SJCRH30 (cell line): ENCODE data around the gene PHAF1. TPM values are rescaled to one million over a fixed set of nuclear protein-coding genes. Genes with fewer than 3 reads are reported as not detected.
"Not testable (repeated sequence)": the region's sequence is repeated elsewhere in the genome, so short reads cannot be mapped to it uniquely, and the experiment has no call there.

Source experiments
- DNase-seq, 2 experiments: peaks; one replicate each; pipeline ENCODE4 v3.0.0-alpha.2; 2015 to 2020
- H3K27ac ChIP-seq: fragments of 250-450 bp; sonication (Bioruptor Pico); 2 replicates; pipeline ENCODE4 v1.5.1; 2020; ENCODE audit warnings: mild to moderate bottlenecking, moderate library complexity
- H3K27me3 ChIP-seq: fragments of 250-450 bp; sonication (Bioruptor Pico); 2 replicates; pipeline ENCODE4 v1.5.1; 2020; ENCODE audit warnings: mild to moderate bottlenecking, moderate library complexity
- H3K36me3 ChIP-seq: fragments of 250-450 bp; sonication (Bioruptor Pico); 2 replicates; pipeline ENCODE4 v1.5.1; 2020; ENCODE audit warnings: mild to moderate bottlenecking, moderate library complexity
- H3K4me1 ChIP-seq: fragments of 250-450 bp; sonication (Bioruptor Pico); 2 replicates; pipeline ENCODE4 v1.5.1; 2020; ENCODE audit warnings: mild to moderate bottlenecking, moderate library complexity
- H3K4me3 ChIP-seq: fragments of 250-450 bp; sonication (Bioruptor Pico); 2 replicates; pipeline ENCODE4 v1.5.1; 2020; ENCODE audit warnings: mild to moderate bottlenecking, moderate library complexity
- H3K9me3 ChIP-seq: fragments of 250-450 bp; sonication (Bioruptor Pico); replicated peaks from 2 replicates; pipeline ENCODE4 v1.5.1; 2020; ENCODE audit warnings: mild to moderate bottlenecking, moderate library complexity
- total RNA-seq: library from RNA; depleted of rRNA; stranded (reverse); fragments of >200 nt; shearing (Covaris generic); gene quantifications from 2 replicates; pipeline ENCODE4 v1.2.3, GENCODE V29; 2014

Gene PHAF1
- total RNA-seq, 1 experiment from 2014 or later, result 45.2 TPM

DNA sequence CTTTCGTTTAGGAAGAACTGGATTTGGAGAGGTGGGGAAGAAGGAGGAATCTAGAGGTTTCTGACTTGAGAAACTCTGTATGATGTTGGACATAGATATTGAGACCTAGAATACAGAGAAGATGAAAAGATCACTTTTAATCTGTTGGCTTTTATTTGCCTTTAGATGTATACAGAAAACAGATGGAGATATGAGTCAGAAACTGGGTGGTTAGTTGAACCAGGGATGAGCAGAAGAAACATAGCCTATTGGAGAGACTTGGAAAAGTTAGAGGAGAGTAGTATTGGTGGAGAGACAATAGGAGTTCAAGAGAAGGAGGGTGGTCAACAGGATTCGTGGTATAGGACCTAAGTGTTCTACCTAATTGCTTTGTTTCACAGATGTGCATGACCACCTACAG is 5.1 kb downstream of the PHAF1 start:
- no peak overlapping the region for H3K4me3 ChIP-seq
- no peak for DNase-seq
- H3K36me3 ChIP-seq, result peaks cover 3% of the 10 kb centered on the region; the same call in 1 of the 2 replicates
- no peak overlapping the region for H3K27ac ChIP-seq
- H3K9me3 ChIP-seq, result no peaks in the 10 kb centered on the region
- H3K4me1 ChIP-seq, result 0 out of 2 replicates have a peak, but pooled peaks cover 7% of the 10 kb centered on the region
- H3K27me3 ChIP-seq, result no peaks in the 10 kb centered on the region

DNA sequence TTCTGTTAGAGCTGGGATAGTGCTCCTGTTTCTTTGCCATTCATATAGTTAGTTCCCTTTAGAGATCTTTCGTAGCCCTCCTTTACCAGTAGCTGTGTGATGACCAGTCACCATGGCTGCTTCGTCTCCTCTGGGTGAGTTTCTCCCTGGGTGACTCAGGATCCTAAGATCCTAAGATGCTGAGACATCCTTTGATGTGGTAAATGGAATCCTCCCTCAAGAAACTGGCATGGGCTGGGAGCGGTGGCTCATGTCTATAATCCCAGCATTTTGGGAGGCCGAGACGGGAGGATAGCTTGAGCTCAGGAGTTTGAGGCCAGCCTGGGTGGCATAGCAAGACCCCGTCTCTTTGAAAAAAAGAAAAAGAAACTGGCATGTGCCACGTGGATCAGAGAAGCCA is 5.9 kb downstream of the PHAF1 start:
- Histone ChIP-seq H3K27ac (no peak overlapping the region), H3K9me3 (no peaks in the 10 kb centered on the region), H3K4me1 (0 out of 2 replicates have a peak, but pooled peaks cover 6% of the 10 kb centered on the region), H3K36me3 (peaks cover 7% of the 10 kb centered on the region), H3K27me3 (no peaks in the 10 kb centered on the region), H3K4me3 (no peak overlapping the region)
- no peak for DNase-seq

DNA sequence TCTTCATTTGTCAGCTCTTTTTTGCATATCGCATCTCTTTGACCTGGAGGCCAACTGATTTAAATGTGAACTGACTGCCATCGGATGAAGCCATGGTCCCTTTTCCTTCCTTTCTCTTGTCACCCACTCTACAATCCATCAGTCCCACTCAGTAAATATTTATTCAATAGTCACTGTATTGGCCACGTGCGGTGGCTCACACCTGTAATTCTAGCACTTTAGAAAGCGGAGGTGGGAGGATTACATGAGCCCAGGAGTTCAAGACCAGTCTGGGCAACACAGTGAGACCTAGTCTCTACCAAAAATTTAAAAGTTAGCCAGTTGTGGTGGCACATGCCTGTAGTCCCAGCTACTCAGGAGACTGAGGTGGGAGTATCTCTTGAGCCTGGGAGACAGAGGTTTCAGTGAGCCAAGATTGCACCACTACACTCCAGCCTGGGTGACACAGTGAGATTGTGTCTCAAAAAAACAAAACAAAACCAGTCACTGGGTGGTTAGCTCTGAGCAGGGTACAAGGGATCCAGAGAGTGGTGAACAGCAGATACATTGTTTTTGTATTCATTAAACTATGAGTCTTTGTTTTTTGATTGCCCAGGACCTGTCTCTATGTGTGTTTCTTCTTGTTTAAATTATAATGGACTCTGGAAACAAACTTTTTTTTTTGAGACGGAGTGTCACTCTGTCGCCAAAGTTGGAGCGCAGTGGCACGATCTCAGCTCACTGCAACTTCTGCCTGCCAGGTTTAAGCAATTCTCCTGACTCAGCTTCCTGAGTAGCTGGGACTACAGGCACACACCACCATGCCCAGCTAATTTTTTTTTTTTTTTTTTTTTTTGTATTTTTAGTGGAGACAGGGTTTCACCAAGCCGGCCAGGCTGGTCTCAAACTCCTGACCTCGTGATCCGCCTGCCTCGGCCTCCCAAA is 6.9 kb downstream of the PHAF1 start:
- H3K9me3 ChIP-seq, result no peaks in the 10 kb centered on the region
- no peaks in the 10 kb centered on the region for H3K27me3 ChIP-seq
- H3K4me3 ChIP-seq, result no peak overlapping the region
- H3K4me1 ChIP-seq, result no peaks in the 10 kb centered on the region
- DNase-seq, result no peak
- no peak overlapping the region for H3K27ac ChIP-seq
- H3K36me3 ChIP-seq, result peaks cover 11% of the 10 kb centered on the region

DNA sequence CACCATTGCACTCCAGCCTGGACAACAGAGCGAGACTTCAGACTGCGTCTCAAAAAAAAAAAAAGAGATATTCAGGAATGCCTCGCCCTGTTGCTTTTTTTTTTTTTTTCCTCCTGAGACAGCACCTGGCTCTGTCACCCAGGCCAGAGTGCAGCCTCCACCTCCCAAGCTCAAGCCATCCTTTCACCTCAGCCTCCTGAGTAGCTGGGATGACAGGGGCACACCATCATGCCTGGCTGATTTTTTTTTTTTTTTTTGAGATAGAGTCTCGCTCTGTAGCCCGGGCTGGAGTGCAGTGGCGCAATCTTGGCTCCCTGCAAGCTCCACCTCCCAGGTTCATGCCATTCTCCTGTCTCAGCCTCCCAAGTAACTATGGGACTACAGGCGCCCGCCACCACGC is 8.0 kb downstream of the PHAF1 start:
- no peaks in the 10 kb centered on the region for H3K9me3 ChIP-seq
- no peak for DNase-seq
- H3K27me3 ChIP-seq, result no peaks in the 10 kb centered on the region
- H3K4me1 ChIP-seq, result no peaks in the 10 kb centered on the region
- no peak overlapping the region for H3K27ac ChIP-seq
- H3K4me3 ChIP-seq, result no peak overlapping the region
- peaks cover 18% of the 10 kb centered on the region for H3K36me3 ChIP-seq

DNA sequence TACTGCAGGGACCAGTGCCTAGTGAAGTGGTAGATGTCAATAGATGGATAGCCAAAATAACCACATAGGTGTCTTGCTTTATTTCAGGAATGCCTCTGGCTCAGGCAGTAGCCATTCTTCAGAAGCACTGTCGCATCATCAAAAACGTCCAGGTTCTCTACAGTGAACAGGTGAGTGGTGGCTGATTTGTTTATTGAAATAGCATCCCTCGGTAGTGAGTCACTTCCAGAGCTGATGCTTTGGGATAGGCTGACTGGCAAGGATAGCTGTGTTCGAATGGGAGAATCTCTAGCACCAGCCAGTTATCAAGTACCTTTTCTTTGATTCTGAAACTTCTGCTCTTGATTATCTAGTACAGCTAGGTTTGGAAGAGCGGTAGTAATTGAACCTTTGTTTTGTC is 10.3 kb downstream of the PHAF1 start:
- H3K27ac ChIP-seq, result no peak overlapping the region
- no peak for DNase-seq
- peaks cover 20% of the 10 kb centered on the region for H3K36me3 ChIP-seq

DNA sequence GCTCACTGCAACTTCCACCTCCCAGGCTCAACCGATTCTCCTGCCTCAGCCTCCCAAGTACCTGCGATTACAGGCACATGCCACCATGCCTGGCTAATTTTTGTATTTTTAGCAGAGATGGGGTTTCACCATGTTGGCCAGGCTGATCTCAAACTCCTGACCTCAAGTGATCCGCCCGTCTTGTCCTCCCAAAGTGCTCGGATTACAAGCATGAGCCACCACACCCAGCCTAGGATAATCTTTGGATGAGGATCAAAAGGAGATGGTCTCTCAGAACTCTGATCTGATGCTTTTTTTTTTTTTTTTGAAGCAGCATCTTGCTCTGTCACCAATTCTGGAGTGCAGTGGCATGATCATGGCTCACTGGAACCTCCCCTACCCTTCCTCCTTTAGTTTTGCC is 13.1 kb downstream of the PHAF1 start:
- H3K27me3 ChIP-seq, H3K4me3 ChIP-seq, H3K4me1 ChIP-seq, DNase-seq, H3K27ac ChIP-seq, H3K9me3 ChIP-seq: not testable (repeated sequence)
- H3K36me3 ChIP-seq, result peaks cover 17% of the 10 kb centered on the region

More for the DNA sequence above, 10.3 kb downstream of the PHAF1 start:
- H3K4me3 ChIP-seq, result no peak overlapping the region
- no peaks in the 10 kb centered on the region for H3K9me3 ChIP-seq
- no peaks in the 10 kb centered on the region for H3K4me1 ChIP-seq
- no peaks in the 10 kb centered on the region for H3K27me3 ChIP-seq

DNA sequence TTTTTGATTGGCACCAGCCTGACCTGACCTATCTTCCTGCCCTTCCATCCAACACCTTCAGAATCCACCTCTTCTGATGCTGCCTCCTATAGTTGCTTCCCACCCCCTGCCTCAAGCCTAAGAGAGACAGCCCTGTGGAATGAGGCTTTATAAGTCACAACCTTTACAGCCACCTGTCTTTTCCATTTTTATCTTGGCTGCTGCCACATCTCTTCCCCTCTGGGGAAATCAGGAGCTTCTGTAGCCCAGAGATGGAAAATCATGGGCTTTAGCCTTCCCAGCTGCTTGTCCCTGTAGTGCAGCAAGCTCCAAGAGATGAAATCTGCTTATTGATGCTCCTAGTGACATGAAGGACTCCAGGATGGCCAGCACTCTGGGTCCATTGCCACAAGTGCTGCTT is 18.7 kb downstream of the PHAF1 start:
- H3K36me3 ChIP-seq, result peaks cover 21% of the 10 kb centered on the region
- H3K4me3 ChIP-seq, result no peak overlapping the region
- no peak for DNase-seq
- H3K27me3 ChIP-seq, result no peaks in the 10 kb centered on the region
- no peaks in the 10 kb centered on the region for H3K9me3 ChIP-seq
- H3K4me1 ChIP-seq, result no peaks in the 10 kb centered on the region
- no peak overlapping the region for H3K27ac ChIP-seq

DNA sequence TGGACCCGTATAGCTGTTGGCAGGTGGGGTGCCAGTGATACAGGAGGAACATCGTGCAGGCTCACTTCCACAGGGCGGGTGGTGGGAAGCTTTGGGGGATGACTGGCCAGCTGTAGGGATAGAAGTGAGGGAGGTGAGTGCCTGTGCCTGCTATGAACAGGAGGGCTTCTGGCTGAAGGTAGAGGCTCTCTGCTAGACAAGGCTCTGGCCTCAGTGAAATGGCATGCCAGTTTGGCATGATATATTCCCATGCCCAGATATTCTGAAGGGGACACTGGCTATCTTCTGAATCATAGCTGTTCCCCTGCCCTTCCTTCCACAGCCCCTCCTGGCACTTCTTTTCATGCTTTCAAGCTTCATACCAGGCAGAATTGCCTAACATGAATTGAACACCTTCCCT is 19.1 kb downstream of the PHAF1 start:
- Histone ChIP-seq H3K9me3 (no peaks in the 10 kb centered on the region), H3K4me3 (no peak overlapping the region), H3K4me1 (no peaks in the 10 kb centered on the region), H3K27me3 (no peaks in the 10 kb centered on the region), H3K27ac (no peak overlapping the region), H3K36me3 (peaks cover 21% of the 10 kb centered on the region)
- DNase-seq, result no peak

DNA sequence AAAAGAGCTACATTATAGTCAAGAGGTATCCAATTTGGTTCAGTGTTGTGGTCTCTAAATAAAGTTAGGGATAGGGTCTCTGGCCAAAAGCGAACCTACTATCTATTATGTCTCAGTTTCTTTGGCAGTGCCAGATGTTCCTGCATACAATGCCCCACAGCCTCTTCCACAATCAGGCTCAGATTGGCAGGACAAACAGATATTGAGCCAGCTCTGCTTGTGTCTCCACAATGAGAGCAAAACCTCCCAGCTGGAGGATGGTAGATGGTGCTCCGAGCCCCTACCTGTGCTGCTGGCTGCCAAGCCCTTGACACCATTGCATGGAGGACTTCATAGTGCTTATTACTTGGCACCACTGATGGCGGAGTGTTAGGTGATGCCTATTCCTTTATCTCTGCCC is 19.7 kb downstream of the PHAF1 start:
- DNase-seq, result no peak
- Histone ChIP-seq H3K36me3 (peaks cover 26% of the 10 kb centered on the region), H3K9me3 (no peaks in the 10 kb centered on the region)

DNA sequence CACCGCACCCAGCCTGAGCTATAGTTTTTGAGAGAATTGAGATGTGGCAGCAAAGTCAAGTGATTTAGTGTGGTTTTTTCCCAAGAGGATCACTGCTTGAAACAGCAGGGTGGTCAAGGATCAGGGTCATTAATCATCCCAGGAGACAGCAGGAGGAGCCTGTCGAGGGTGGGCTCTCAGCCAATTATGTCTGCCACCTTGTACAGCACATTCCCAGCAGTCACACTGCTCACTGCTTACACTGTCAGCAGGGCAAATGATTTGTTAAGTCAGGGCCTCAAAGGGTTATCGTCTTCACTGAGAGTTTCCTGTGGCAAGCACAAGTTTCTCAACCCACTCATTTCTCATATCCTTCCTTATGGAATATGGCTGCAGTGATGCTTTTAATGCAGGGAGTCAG is 27.9 kb downstream of the PHAF1 start:
- no peak overlapping the region for H3K27ac ChIP-seq
- H3K4me1 ChIP-seq, result no peaks in the 10 kb centered on the region
- DNase-seq, result no peak
- no peaks in the 10 kb centered on the region for H3K9me3 ChIP-seq
- H3K36me3 ChIP-seq, result peaks cover 77% of the 10 kb centered on the region
- H3K27me3 ChIP-seq, result no peaks in the 10 kb centered on the region
- no peak overlapping the region for H3K4me3 ChIP-seq

More for the DNA sequence above, 19.7 kb downstream of the PHAF1 start:
- H3K27ac ChIP-seq, result no peak overlapping the region
- no peaks in the 10 kb centered on the region for H3K27me3 ChIP-seq
- no peak overlapping the region for H3K4me3 ChIP-seq
- H3K4me1 ChIP-seq, result no peaks in the 10 kb centered on the region

DNA sequence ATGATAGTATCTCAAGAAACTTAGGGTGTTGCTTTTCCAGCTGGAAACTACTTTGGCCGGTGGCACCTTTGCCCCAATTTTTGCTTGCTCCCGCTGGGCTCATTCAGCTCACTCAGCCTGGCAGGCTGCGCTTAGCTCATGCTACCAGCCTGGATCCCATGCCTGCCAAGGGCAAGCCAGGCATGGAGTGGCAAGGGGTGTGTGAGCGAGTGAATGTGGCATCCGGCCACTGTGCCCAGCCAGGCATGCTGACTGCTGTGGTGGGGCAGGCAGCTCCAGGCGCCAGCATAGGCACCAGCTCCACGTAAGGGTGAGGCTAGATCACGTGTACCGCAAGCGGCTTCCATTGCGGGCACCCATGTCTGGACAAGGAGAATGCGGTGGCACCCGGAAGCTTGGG is 31.6 kb downstream of the PHAF1 start:
- H3K36me3 ChIP-seq, result peaks cover 78% of the 10 kb centered on the region
- no peak overlapping the region for H3K27ac ChIP-seq
- no peaks in the 10 kb centered on the region for H3K27me3 ChIP-seq
- H3K4me3 ChIP-seq, result no peak overlapping the region
- no peak for DNase-seq
- H3K4me1 ChIP-seq, result no peaks in the 10 kb centered on the region
- H3K9me3 ChIP-seq, result no peaks in the 10 kb centered on the region

DNA sequence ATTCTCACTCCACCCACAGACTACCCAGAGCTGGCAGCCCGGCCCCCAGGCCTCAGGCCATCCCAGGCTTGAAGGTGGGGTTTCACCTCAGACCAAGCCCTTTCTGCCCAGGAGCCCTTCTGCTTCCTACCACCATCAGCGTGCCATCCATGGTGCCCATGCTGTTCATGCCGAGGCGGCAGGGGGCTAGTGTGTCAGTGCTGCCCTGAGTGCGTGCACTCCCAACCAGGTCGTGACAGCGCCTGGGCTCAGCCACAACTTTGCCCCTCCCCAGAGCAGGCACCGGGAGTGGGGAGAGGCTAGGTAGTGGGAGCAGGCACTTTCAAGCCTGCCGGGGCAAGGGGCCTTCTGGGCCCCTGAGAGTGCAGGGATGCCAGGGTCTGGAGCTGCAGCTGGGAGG is 32.6 kb downstream of the PHAF1 start:
- H3K4me3 ChIP-seq, result no peak overlapping the region
- no peaks in the 10 kb centered on the region for H3K4me1 ChIP-seq
- no peaks in the 10 kb centered on the region for H3K27me3 ChIP-seq
- no peak overlapping the region for H3K27ac ChIP-seq
- peaks cover 73% of the 10 kb centered on the region for H3K36me3 ChIP-seq
- H3K9me3 ChIP-seq, result no peaks in the 10 kb centered on the region
- DNase-seq, result no peak

DNA sequence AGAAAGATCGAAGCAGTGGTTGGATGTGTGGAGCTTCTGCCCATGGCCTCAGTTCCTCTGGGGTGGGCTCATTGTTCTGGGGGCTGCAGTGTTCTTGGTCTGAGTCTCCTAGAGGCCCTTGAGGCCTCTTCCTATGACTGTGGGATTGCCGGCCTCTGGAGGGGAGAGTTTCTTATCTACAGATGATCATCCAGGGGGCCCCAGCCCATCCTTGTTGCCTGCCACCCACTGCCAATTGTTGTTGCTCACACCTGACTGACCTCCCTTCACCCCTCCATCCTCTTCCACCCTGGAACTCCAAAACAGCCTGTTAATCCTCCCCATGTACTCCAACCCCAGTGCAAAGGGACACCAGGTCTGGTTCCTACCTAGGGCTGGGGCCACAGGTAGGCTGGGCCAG is 35.2 kb downstream of the PHAF1 start:
- Histone ChIP-seq H3K36me3 (peaks cover 59% of the 10 kb centered on the region), H3K4me1 (no peaks in the 10 kb centered on the region), H3K27ac (no peak overlapping the region), H3K27me3 (no peaks in the 10 kb centered on the region), H3K9me3 (no peaks in the 10 kb centered on the region), H3K4me3 (no peak overlapping the region)
- no peak for DNase-seq

DNA sequence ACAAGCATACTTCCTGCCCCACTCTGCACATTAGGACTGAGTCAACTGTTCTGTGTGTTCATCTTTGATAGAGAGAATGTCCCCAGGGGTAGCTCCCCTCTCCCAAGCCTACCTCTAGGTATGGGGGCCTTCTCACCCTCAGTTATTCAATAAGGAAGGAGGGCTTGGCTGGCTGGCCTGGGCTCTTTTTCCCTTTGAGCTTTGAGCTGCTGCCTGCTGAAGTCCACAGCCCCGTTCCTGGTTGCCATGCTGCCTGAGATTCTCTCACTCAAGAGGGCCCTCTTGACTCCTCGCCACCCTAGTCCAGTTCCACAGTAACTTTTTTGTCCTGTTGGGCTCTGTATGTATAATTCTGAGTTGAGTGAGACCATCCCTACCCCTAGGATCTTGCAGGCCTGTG is 36.0 kb downstream of the PHAF1 start:
- H3K36me3 ChIP-seq, result peaks cover 51% of the 10 kb centered on the region
- no peaks in the 10 kb centered on the region for H3K9me3 ChIP-seq
- H3K4me1 ChIP-seq, result no peaks in the 10 kb centered on the region
- no peak overlapping the region for H3K27ac ChIP-seq
- no peaks in the 10 kb centered on the region for H3K27me3 ChIP-seq
- no peak overlapping the region for H3K4me3 ChIP-seq
- no peak for DNase-seq

DNA sequence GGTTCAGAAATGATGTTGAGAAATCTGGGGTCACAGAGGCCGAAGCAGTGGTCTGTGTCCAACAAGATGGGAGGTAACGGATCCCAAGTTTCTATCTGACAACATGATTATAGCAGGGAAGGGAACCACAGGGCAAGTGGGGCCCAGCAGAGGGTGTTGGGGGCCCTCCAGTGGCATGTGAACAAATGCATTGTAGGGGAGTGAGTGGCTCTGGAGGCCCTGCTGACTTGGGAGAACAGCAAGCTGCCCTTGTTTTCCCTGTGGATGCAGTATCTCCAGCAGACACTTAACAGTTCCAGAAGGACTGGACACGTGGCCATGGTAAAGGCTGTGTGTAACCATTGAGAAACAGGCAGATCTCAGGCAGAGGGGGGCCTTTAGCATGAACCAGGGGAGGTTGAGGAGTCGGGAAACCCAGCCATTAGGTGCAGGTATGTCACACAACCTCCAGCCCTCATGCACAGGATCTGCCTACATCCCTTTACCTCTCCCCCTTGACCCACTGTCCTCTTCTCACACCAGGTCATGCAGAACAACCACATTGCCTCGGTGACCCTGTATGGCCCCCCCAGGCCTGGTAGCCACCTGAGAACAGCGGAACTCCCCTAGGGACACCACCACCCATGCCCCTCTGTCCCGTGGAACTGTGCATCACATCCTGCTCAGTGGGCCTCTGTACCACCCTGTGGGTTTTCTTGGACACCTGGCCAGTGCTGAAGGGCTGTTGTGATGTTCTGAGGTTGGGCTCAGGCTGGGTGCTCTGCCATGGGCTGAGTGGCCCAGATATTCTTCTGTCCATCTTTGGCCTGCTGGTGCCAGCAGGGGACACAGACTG is 37.0 kb downstream of the PHAF1 start:
- Histone ChIP-seq H3K4me3 (no peak overlapping the region), H3K9me3 (no peaks in the 10 kb centered on the region), H3K27ac (no peak overlapping the region), H3K27me3 (no peaks in the 10 kb centered on the region), H3K36me3 (peaks cover 44% of the 10 kb centered on the region), H3K4me1 (peaks cover 3% of the 10 kb centered on the region; the same call in 1 of the 2 replicates)
- no peak for DNase-seq
